ENCODE results near the gene UAP1L1.

DNA sequence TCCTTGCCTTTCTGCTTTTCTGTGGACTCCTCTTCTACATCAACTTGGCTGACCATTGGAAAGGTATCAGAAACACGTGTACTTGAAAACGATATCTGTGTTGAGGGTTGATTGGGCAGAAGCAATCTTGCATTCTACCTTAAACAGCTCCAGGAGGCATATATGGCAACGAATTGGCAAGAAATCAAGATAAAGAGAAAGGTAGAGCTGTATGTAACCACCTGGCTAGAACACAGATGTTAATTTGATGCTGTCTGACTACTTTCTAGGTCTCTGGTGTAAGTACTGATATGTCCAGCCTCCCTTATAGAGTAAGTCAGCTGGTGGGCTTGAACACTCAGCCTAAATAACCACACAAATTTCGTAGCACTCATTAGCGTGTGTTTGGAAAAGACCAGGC lies 10.8 kb downstream of the UAP1L1 start:
- TF ChIP-seq CTCF (IDR thresholded peaks at IDR 0.05), result no peak
- no peak for TF ChIP-seq POLR2A (IDR thresholded peaks at IDR 0.05)

Measured in testis (tissue), 2 donors.